GM21447 (cell line): ENCODE measurements around the gene FBXL16.

Experiments used
- ATAC-seq: cut with Tn5 transposase; IDR thresholded peaks from one replicate; pipeline ENCODE4 v1.9.1; 2021; ENCODE audit not compliant: unreplicated experiment

The FBXL16 gene

DNA sequence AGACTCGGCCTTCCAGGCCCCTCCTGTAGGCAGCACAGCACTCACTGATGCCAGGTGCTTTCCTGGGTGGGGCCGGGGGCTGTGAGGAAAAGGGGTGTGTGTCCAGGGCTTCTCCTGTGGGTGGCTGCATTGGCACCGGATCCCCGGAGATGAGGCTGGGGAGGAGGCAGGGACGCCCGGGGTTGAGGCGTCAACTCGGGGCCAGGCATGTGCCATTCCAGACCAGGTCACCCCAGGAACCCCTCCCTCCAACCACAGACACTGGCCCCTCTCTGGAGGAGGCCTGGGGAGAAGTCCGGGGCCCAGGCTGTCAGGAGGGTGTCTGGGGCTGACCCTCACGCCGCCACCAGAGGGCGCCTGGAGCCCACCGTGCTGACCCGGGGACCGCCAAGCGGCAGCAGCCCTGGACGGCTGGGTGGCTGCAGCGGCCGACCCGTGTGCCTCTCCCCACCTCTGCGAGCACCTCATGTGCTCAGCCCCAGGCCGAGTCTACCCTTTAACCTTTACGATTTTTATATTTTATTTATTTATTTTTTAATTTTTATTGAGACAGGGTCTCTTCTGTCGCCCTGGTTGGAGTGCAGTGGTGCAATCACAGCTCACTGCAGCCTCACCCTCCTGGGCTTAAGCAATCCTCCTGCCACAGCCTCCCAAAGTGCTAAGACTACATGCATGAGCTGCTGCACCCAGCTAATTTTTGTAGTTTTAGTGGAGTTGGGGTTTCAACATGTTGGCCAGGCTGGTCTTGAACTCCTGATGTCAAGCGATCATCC lies 6.1 kb upstream of the FBXL16 start:
- no peak for ATAC-seq

DNA sequence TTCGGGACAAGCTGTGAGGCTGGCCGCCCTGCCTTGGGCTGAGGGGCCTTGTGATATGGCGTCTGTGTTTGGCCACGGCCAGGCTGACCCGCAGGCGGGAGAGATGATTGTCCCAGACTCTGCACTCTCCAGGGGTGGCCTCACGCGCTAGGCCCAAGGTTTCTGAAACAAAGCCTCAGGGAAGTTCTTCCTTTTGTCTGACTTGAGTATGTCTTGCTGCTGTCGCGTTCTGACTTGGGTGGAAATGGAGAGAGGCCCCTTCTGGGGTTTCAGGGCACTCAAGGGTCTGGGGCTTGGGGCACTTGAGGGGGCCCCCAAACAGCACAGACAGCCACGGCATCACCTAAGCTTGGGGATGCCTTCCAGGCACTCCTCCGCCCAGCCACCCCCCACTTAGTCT lies 5.5 kb upstream of the FBXL16 start:
- ATAC-seq, result no peak

DNA sequence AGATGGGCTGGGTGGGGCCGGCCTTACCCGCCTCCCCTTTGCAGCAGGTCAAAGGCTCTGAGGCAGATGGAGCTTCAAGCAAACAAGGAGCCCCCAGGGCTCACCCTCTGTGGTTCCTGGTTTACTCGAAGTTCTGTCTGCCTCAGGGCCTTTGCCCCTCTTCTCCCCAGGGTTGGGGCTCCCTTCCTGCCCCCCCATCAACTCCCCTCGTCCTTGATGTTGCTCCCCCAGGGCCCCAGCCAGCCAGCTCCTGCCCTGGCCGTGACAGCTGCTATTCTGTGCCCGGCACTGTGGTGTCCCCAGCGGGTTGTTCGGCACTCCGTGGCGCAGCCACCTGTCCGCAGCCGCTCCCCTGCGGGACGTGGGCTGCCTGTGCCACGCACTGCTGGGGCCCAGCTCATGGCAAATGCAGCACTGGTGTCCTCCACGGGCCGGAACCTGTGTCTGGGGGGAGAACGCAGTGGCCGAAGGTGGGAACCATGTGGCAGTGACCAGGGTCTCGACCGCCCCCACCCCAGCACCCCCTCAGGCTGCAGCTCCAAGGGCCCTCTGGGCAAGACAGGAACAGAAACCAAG lies 5.0 kb upstream of the FBXL16 start:
- no peak for ATAC-seq

DNA sequence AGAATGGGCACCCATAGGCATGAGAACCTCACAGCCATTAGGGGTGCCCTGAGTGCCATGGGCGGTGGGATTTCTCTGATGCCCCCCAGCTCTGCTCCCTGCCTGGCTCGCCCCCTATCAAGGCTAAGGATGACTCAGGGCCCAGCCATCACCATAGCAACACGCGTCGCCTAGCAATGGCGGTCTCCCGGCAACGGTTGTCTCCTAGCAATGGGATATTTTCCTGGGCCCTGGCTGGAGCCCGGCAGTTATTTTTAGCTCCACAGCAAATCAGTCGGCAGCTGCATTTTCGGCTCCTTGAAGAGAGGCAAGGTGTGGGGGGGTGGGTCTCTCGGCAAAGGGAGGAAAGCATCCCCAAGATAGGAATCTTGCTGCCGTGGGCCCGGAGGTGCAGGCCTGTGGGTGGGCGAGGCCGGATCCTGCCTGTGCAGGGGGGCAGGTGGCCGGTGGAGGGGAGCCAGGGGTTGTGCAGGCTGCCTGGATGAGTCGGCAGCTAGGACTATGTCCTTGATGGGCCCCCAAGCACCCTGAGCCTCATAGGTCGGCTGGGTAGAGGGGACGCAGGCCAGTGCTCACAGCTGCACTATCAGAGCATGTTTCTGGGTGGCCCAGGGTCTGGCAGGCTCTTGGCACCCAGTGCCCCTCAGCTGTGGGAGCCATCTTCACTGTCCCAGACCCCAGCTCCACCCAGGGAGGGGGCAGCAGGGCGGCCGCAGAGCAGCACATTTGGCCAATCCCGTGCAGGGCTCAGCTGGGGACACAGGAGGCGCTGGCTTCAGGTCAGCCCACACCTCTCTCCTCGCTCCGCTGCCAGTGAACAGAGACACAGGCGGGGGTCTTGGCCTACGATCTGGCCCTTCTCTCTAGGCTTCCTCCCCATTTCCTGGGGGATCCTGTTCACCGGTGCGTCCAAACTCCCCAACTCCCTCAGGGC lies 4.2 kb upstream of the FBXL16 start:
- ATAC-seq, result no peak

DNA sequence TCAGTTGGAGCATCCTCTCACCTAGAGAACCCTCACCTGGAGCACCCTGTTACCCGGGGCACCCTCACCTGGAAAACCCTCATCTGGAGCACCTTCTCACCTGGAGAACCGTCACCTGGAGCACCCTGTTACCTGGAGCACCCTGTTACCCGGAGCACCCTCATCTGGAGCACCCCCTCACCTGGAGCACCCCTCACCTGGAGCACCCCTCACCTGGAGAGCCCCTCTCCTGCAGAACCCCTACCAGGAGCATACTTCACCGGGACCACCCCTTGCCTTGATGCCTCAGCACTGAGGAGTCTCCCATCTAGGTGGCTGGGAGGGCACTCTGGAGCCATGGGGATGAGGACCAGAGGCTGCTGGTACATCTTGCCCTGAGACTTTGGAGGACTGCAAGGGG lies 3.4 kb upstream of the FBXL16 start:
- ATAC-seq, result no peak

DNA sequence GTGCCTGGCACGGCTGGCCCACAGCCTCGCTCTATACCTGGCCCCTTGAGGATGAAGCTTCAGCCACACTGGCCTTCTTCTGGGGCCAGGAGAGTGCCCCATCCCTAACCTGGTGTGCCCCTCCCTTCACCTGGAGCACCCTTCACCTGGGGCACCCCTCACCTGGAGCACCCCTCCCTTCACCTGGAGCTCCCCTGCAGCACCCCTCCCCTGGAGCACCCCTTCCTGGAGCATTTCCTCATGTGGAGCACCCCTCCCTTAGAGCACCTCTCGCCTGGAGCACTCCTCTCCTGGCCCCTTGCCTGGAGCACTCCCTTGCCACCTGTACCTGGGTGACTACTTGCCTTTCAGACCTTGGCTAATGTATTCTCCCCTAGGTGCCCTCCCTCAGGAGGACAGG lies 2.4 kb upstream of the FBXL16 start:
- no peak for ATAC-seq

DNA sequence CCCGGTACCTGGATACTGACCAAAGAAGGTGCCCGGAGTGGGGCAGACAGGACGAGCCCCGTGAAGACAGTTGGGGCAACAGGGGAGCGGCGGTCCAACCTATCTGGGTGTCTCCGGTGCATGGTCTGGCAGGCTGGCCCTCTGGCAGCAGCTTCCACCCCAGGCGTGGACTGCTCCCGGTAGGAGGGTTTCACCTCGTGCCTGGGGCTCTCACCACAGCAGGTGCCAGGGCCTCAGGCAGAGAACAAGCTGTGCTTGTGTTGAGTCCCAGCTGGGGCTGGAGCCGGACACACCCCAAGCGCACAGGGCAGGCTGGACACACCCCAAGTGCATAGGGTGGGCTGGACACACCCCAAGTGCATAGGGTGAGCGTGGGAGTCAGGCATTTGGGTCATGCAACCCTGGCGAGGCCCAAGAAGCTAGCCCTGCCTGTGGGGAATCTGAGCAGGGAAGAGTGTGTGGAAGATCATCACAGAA lies 1.5 kb upstream of the FBXL16 start:
- ATAC-seq, result no peak

DNA sequence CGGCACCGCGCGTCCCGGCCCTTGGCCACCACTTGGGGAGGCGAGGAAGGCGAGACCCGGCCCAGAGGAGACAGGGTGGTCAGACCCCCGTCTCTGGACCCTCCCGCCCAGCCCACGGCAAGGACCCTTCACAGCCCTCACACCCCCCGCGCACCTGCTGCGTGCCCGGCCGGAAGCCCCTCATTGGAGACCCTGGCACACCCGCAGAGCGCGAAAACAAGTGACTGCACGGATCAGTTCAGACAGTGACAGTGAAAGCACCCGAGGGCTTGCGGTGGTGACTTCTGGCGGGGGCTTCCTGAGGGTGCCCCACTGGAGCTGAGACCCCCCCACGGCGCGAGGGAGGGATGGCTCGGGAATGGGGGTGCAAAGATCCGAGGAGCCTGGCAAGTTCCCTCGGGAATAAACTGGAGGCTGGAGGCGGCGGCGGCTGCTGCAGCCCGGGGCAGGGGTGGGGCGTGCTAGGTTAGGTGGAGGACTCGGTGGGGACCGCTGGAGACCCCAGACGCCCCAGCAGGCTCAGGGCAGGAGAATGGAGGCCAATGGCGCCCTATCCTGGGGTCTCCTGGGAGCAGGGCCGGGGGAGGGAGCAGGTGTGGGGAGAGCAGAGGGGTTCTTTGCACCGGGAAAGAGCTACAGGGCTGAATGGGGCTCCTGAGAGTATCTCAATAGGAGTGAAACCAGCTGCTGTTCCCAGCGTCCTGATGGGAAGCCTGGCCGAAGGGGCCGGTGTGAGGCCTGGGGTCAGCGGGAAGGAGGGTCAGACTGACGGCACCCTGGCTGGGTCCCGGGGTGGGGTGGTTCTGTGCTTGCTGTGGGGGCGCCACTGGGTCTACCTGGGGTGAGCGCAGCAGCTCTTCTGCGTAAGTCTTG lies 824 bp upstream of the FBXL16 start:
- no peak for ATAC-seq

DNA sequence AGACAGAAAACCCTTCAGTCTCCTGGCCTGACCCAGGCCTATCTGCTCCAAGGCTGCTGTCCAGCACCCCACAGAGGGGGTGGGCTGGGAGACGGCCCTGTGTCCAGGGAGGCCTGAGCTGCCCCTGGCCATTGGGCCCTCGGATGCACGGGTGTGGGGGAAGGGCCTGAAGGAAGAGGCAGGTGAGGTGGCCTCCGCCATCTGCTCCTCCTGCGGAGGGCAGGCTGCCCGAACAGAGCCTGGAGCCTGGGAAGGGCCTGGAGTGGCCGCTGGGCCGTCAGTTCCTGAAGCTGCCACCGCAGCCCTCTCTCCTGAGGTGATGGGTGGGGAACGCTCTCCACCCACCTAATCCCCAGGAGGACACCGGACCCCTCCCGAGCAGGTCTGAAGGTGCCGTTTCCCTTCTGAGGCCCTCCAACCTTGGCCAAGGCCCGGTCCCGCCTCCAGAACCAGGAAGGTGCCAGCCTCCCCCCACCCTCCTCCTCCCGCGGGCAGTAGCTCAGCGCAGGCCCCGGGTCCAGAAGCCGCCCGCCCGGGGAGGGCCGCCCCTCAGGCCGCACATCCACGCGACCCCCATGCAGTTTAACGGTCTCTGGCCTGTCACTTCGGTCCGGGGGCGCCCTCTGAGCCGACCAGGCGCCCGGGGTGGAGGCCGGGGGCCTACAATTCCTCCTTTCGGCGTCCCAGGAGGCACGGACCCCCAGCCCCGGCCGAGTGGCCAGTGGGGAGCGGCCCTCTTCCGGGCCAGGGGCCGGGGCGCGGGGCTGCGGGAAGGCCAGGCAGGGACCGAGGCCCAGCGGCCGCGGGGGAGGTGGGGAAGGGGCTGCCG lies 835 bp downstream of the FBXL16 start:
- ATAC-seq, result no peak

DNA sequence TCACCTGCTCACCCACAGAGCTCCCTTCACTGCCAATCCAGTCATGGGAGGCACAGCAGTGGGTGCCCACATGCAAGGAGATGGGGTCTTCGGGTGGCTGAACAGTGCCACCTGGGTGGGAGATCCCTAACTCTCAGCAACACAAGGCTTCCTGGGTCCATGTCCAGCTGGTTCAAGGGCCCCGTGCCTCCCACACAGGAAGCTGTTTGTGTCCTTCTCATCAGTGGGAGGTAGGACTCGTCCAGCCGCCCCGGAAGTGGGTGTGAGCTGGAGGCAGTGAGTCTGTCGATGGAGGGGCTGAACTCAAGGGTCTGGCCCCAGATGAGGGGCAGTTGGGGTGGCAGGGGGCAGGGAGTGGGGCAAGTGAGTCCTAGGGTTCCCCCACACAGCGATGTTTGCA lies 1.6 kb downstream of the FBXL16 start:
- no peak for ATAC-seq

DNA sequence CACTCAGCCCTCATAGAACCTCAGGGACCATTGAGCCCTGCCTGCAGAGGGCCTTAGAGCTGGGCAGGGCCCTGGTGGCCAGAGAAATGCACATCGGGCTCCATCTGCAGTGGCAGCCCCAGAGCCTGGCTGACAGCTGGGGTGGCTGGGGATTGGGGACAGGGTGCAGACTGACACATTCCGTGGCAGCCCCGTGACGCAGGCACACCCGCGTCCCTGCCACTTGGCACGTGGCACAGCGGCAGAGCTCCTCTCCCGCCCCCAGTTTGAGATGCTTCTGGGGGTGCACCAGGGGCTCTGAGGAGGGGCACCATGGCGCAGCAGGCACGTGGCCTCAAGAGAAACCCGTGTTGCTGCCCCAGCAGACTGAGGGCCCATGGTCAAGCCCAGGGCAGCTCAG lies 2.2 kb downstream of the FBXL16 start:
- ATAC-seq, result no peak

DNA sequence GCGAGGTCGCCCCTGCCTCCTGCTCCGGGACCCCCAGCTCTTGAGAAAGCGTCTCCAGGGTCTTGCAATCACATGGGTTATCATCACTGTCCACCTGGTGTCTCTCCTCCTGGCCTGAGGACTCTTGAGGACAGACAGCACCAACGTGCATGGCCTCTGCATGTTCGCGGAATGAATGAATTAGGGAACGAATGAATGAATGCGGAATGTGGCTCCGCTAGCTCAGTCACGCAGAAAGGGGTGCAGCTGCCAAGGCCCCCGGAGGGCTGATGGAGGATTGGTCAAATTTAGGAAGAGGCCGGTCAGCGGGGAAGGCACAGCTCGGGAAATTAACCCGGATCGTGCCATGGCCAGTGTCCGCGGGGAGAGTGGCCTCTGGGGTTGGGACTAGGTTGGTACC lies 3.3 kb downstream of the FBXL16 start:
- no peak for ATAC-seq

DNA sequence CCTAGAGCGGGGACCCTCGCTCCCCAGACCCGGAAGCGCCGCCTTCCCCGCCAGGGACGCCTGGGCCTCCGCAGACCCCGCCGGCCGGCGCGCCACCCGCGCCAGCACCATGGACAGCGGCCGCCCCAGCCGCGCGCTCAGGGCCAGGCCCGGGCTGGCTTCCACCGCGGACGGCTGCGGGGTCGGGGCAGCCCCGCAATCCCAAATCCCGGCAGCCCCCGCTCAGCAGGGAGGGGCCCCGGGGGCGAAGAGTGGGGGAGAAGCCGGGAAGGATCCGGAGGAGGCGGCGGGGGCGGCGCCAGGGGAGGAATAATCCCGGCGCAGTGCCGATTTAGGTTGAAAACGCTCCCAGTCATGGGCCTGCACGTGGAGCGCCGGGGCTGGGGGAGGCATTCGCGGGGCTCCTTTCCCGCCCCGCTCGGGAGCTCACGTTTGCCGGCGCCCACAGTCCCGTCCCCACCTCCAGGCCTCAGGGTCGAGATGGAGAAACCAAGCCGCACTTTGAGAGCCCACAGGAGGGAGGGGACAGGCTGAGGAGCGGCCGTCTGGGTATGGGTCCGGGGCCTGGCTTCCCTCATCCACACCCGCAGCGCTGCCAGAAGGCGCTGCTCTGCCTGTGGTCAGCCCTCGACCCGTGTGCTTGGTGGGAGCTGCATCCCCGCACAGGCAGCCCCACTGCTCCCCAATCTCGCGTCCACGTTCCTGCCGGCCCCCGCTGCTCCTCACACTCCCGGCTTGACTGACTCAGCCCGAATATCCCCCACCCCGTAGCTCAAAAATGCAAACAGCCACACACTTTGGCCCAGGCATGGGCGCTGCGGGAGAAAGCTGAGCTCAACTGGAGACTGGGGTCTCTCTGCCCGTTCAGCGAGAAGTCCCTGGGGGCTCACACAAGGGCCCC lies 4.7 kb downstream of the FBXL16 start:
- ATAC-seq, result no peak

DNA sequence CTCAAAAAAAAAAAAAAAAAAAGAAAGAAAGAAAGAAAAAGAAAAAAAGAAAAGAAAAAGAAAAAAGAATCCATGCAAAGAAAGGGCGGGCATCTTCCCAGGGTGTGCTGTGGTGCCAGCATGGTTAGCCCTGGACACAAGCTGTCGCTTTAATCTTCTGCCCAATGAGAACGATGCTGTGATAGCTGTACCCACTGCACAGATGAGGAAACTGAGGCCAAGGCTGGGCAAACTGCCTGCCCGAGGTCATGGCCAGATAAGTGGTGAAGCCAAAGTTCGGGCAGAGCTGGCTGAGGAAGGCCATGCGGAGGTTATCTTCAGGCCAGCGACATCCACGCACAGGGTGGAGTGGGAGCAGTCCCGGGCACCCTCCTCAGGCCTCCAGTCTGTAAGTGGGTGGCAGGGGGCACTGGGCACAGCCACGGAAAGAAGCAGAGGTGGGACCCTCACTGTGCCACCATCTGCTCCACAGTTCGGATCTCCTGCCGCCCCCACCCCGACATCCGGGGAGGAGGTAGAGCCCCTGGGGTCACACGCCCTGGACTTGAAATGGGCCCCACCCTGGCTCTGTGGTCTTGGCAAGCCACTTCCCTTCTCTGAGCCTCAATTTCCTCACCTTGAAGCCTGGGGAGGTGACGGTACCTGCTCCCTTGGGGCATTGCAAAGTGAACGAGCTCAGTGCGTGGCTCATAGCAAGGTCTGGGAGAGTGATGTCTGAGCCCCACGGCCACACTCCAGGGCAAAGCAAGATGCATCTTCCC lies 6.5 kb downstream of the FBXL16 start:
- no peak for ATAC-seq

DNA sequence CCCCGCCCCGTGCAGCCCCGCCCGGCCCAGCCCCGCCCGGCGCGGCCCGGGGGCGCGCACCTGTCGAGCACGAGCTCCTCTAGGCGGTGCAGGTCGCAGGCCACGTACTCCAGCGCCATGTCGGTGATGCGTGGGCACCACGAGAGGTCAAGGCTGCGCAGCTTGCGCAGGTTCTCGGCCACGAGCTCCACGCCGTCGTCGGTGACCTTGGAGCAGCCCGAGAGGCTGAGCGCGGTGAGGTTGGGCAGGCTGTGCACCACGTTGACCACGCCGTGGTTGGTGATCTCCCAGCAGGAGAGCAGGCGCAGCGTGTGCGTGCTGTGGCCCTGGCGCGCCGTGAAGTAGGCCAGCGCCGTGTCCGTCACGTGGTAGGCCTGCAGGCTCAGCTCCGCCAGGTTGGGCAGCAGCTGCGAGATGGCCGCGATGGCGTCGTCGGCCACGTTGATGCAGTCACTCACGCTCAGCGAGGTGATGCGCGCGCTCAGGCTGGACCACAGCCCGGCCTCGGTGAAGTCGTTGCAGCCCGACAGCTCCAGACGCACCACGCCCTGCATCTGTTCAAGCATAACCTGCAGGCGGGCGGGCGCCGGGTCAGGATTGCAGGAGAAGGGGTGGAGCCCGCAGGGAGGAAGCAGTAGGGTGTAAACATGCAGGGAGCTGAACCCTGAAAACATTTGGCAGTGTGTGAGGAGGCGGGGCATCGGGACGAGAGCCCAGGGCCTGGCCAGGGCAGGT lies 10.1 kb downstream of the FBXL16 start:
- no peak for ATAC-seq

DNA sequence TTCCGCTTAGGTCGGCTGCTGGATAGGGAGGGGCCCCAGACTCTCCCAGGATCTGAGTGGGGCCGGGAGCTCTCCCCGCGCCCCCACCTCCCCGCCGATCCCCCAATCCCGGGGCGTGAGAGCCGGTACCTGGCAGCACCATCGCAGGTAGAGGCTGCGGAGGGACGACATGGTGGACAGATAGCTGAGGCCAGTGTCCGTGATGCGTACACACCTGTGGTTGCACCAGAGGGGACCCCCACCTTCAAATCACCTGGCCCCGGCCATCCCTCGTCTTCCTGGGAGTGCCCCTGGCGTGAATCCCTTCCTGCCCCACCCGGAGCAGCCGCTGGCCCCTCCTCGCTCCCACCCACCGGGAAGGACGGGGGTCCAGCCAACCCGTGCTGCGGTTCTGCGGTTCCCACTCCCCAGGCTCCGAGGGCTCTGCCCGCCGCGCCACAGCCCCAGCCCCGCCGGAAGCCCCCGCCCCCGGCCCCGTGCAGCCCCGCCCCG lies 10.7 kb downstream of the FBXL16 start:
- ATAC-seq, result no peak

DNA sequence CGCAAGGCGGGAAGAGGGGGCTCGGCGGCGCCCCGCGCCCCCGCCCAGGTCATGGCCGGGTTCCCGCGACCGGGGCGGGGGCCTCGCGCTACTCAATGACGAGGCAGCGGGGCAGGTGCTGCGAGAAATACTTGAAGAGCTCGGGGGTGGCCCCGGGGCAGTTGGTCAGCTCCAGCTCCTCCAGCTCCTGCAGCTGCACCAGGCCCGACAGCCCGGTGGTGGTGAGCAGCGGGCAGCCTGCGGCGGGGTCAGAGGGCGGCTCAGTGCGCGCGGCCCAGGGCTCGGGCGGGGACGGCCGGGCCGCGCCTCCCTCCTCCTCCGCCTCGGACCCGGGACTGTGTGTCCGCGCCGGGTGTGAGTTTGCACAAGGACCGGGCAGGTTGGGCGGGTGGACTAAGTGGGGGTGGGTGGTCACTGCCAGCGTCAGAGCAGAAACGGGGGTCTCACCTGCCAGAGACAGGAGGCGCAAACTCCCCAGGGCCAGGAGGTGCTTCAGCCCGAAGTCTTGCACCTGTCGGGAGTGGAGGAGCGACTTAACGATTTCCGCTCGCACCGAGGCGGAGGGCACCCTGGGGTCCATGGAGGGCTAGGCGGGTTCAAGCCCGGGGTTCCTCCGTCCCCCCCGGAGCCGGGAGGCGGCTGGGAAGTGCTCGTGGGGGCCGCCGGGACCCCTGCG lies 11.3 kb downstream of the FBXL16 start:
- no peak for ATAC-seq
